CD8-positive, alpha-beta memory T cell (primary cell): ENCODE results near the gene YES1. TPM values are rescaled to one million over a fixed set of nuclear protein-coding genes. Genes with fewer than 3 reads are reported as not detected.
"Not testable (repeated sequence)": the region's sequence is repeated elsewhere in the genome, so short reads cannot be mapped to it uniquely, and the experiment has no call there.

ENCODE experiments used
- CTCF ChIA-PET: fragments of 350-600 bp; sonication (Branson Sonifier 250); formaldehyde crosslinking; loops from one replicate; lab custom pipeline; 2021; ENCODE audit warnings: antibody characterized with exemption; lab: Charles Lee
- POLR2A ChIA-PET: fragments of 350-600 bp; sonication (Branson Sonifier 250); formaldehyde crosslinking; loops from one replicate; lab custom pipeline; 2021; ENCODE audit warnings: antibody characterized with exemption; lab: Charles Lee
- DNase-seq, 5 donors: peaks; one replicate each; pipeline versions ENCODE4 v3.0.0 to v3.0.0-alpha.2; 2020 to 2022; ENCODE audit warnings: mixed read lengths in 1 of 5
- H3K27ac ChIP-seq: one replicate; pipeline ENCODE4 v1.7.0; 2013; ENCODE audit warnings: low read depth, mild to moderate bottlenecking, low read length, moderate library complexity
- H3K27me3 ChIP-seq: 2 replicates; pipeline ENCODE4 v1.7.0; 2013; ENCODE audit warnings: low read length, mild to moderate bottlenecking; ENCODE audit not compliant: insufficient read depth, poor library complexity, severe bottlenecking
- H3K36me3 ChIP-seq: 2 replicates; pipeline ENCODE4 v1.7.0; 2013; ENCODE audit warnings: mild to moderate bottlenecking, low read length, moderate library complexity; ENCODE audit not compliant: insufficient read depth
- H3K4me1 ChIP-seq: 2 replicates; pipeline ENCODE4 v1.7.0; 2013; ENCODE audit warnings: mild to moderate bottlenecking, low read length, moderate library complexity; ENCODE audit not compliant: insufficient read depth
- H3K4me3 ChIP-seq: 2 replicates; pipeline ENCODE4 v1.7.0; 2013; ENCODE audit warnings: mild to moderate bottlenecking, low read length
- H3K9me3 ChIP-seq: 2 replicates; pipeline ENCODE4 v1.7.0; 2013; ENCODE audit warnings: mild to moderate bottlenecking, low read length
- H3K27ac Mint-ChIP-seq, 8 donors: one replicate each; pipeline ENCODE4 v1.8.0; 2020 to 2021; ENCODE audit warnings: mixed read lengths in 8 of 8, mild to moderate bottlenecking in 6 of 8, inconsistent platforms in 3 of 8, moderate library complexity in 3 of 8
- H3K27me3 Mint-ChIP-seq, 2 donors: one replicate each; pipeline ENCODE4 v1.8.0; 2020 to 2021; ENCODE audit warnings: mixed read lengths in 2 of 2, mild to moderate bottlenecking in 1 of 2, moderate library complexity in 1 of 2
- H3K36me3 Mint-ChIP-seq, 3 donors: one replicate each; pipeline ENCODE4 v1.8.0; 2020 to 2021; ENCODE audit warnings: mixed read lengths in 3 of 3, inconsistent platforms in 1 of 3, mild to moderate bottlenecking in 1 of 3
- H3K4me1 Mint-ChIP-seq, 3 donors: one replicate each; pipeline ENCODE4 v1.8.0; 2020 to 2021; ENCODE audit warnings: mixed read lengths in 3 of 3, inconsistent platforms in 1 of 3, mild to moderate bottlenecking in 1 of 3
- H3K4me3 Mint-ChIP-seq, 7 donors: one replicate each; pipeline ENCODE4 v1.8.0; 2020 to 2021; ENCODE audit warnings: mixed read lengths in 7 of 7, mild to moderate bottlenecking in 6 of 7, moderate library complexity in 4 of 7, inconsistent platforms in 2 of 7
- H3K9me3 Mint-ChIP-seq, 5 donors: one replicate each; pipeline ENCODE4 v1.8.0; 2020 to 2022; ENCODE audit warnings: mixed read lengths in 5 of 5, mild to moderate bottlenecking in 3 of 5, moderate library complexity in 2 of 5, inconsistent platforms in 1 of 5
- polyA plus RNA-seq: library from polyadenylated mRNA; unstranded; fragments of 300-500 nt; fragmentation: Illumina TruSeq; gene quantifications from one replicate; pipeline ENCODE4 v1.2.3, GENCODE V29; 2021
- total RNA-seq, 2 experiments: library from RNA; stranded (reverse); gene quantifications; one replicate each; pipeline ENCODE4 v1.2.3, GENCODE V29; 2021

YES1 gene
- total and polyA plus RNA-seq, 3 experiments from 2014 or later, result 3.0 to 21.4 (median 19.0) TPM

DNA sequence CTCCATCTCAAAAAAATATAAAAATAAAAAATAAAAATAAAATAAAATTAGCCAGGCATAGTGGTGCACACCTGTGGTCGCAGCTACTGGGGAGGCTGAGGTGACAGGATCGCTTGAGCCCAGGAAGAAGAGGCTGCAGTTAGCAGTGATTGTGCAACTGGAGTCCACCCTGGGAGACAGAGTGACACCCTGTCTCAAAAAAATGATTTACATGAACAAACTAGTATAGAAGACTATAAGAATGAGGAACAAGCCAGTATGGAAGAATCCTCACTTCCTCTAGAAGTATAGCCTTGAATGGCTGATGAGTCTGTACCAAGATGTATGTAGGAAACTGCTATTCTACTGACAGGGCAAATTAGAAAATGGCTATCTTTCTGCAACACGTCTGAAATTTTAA lies 10.9 kb downstream of the YES1 start:
- POLR2A ChIA-PET, result no interaction called here
- no peak for DNase-seq
- Mint-ChIP-seq H3K36me3 (peaks cover 0 to 3% (median 0%) of the 10 kb centered on the region in 3 donors), H3K9me3 (no peaks in the 10 kb centered on the region), H3K27ac (no peak overlapping the region), H3K4me3 (no peak overlapping the region), H3K27me3 (no peaks in the 10 kb centered on the region), H3K4me1 (peaks cover 47 to 73% (median 64%) of the 10 kb centered on the region in 3 donors)
- CTCF ChIA-PET, result interaction anchor here (2.4 to 3.8 kb wide), 2 partner anchors 30 to 38 kb away, joined by 9 to 16 read pairs; no protein-coding TSS in a partner anchor
- Histone ChIP-seq H3K9me3 (no peaks in the 10 kb centered on the region), H3K27ac (no peak overlapping the region), H3K4me3 (no peak overlapping the region), H3K4me1 (peaks cover 35% of the 10 kb centered on the region), H3K27me3 (no peaks in the 10 kb centered on the region), H3K36me3 (no peaks in the 10 kb centered on the region)

DNA sequence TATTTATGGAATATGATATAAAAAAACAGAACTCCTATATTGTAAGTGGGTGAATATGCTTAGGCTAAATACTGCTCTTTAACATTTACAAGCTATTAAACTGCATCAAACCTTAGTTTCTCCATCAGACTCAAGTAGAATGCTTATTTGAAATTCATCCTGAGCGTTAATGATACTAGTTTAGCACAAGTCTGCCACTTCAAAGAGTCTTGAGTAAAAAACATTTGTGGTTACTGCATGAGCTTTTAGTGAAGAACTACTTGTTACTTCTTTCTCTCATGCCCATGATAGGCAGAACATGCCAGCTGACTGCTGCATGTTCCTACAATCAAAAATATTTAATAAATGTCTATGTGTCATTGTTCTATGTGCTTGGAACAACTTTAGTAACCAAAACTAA lies 12.1 kb downstream of the YES1 start:
- H3K27me3 ChIP-seq, result no peaks in the 10 kb centered on the region
- H3K4me3 ChIP-seq, result no peak overlapping the region
- peaks cover 39 to 69% (median 62%) of the 10 kb centered on the region in 3 donors for H3K4me1 Mint-ChIP-seq
- no peaks in the 10 kb centered on the region for H3K36me3 ChIP-seq
- no peak overlapping the region for H3K4me3 Mint-ChIP-seq
- no peak for DNase-seq
- H3K27me3 Mint-ChIP-seq, result no peaks in the 10 kb centered on the region
- ChIA-PET CTCF (interaction anchor here (0.8 to 3.8 kb wide), 3 partner anchors 17 to 39 kb away, joined by 3 to 16 read pairs (median 9); no protein-coding TSS in a partner anchor), POLR2A (no interaction called here)
- H3K9me3 ChIP-seq, result no peaks in the 10 kb centered on the region
- H3K4me1 ChIP-seq, result peaks cover 24% of the 10 kb centered on the region
- peak overlapping the region in 1 of 8 donors; percentile 54 for H3K27ac Mint-ChIP-seq
- H3K9me3 Mint-ChIP-seq, result no peaks in the 10 kb centered on the region
- no peak overlapping the region for H3K27ac ChIP-seq
- H3K36me3 Mint-ChIP-seq, result peaks cover 0 to 3% (median 0%) of the 10 kb centered on the region in 3 donors

DNA sequence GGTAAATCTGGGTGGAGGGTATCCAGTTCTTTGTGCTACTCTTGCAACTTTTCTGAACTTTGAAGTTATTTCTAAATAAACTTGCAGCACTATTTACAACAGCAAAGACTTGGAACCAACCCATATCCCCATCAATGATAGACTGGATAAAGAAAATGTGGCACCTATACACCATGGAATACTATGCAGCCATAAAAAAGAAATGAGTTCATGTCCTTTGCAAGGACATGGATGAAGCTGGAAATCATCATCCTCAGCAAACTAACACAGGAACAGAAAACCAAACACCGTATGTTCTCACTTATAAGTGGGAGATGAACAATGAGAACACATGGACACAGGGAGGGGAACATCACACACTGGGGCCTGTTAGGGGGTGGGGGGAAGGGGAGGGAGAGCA lies 16.7 kb downstream of the YES1 start:
- peak overlapping the region in 1 of 8 donors; percentile 64 for H3K27ac Mint-ChIP-seq
- POLR2A ChIA-PET, result not testable (repeated sequence)

GRCh38 chr18:789397-789796 lies 22.6 kb downstream of the YES1 start:
- Histone ChIP-seq H3K4me3 (no peak overlapping the region), H3K27ac (no peak overlapping the region), H3K36me3 (no peaks in the 10 kb centered on the region), H3K4me1 (peaks cover 8% of the 10 kb centered on the region), H3K9me3 (no peaks in the 10 kb centered on the region), H3K27me3 (no peaks in the 10 kb centered on the region)
- CTCF ChIA-PET, result no interaction called here
- no peak overlapping the region for H3K27ac Mint-ChIP-seq
- no peaks in the 10 kb centered on the region for H3K27me3 Mint-ChIP-seq
- H3K4me1 Mint-ChIP-seq, result peaks cover 29 to 51% (median 50%) of the 10 kb centered on the region in 3 donors
- no peaks in the 10 kb centered on the region for H3K9me3 Mint-ChIP-seq
- H3K36me3 Mint-ChIP-seq, result peaks cover 0 to 3% (median 0%) of the 10 kb centered on the region in 3 donors
- DNase-seq, result no peak
- H3K4me3 Mint-ChIP-seq, result no peak overlapping the region
- POLR2A ChIA-PET, result no interaction called here

More for the DNA sequence above, 16.7 kb downstream of the YES1 start:
- not testable (repeated sequence) for H3K9me3 ChIP-seq, H3K36me3 Mint-ChIP-seq, DNase-seq, H3K4me3 Mint-ChIP-seq, H3K36me3 ChIP-seq, H3K4me3 ChIP-seq, H3K9me3 Mint-ChIP-seq, H3K27ac ChIP-seq, H3K27me3 Mint-ChIP-seq, H3K27me3 ChIP-seq
- CTCF ChIA-PET, result interaction anchor here (1.2 kb wide), 1 partner anchor 37 kb away, joined by 3 read pairs; no protein-coding TSS in a partner anchor
- H3K4me1 Mint-ChIP-seq, result peaks cover 36 to 61% (median 60%) of the 10 kb centered on the region in 3 donors
- peaks cover 19% of the 10 kb centered on the region for H3K4me1 ChIP-seq

GRCh38 chr18:785242-785641 lies 26.8 kb downstream of the YES1 start:
- Histone ChIP-seq H3K36me3 (no peaks in the 10 kb centered on the region), H3K27ac (no peak overlapping the region), H3K4me1 (peaks cover 13% of the 10 kb centered on the region), H3K27me3 (no peaks in the 10 kb centered on the region), H3K4me3 (no peak overlapping the region), H3K9me3 (no peaks in the 10 kb centered on the region)
- Mint-ChIP-seq H3K27me3 (no peaks in the 10 kb centered on the region), H3K9me3 (no peaks in the 10 kb centered on the region), H3K4me1 (peaks cover 46 to 60% (median 50%) of the 10 kb centered on the region in 3 donors), H3K36me3 (no peaks in the 10 kb centered on the region), H3K4me3 (no peak overlapping the region), H3K27ac (no peak overlapping the region)
- ChIA-PET CTCF (interaction anchor here (0.6 kb wide), 1 partner anchor 45 kb away, joined by 3 read pairs; no protein-coding TSS in a partner anchor), POLR2A (no interaction called here)
- no peak for DNase-seq

DNA sequence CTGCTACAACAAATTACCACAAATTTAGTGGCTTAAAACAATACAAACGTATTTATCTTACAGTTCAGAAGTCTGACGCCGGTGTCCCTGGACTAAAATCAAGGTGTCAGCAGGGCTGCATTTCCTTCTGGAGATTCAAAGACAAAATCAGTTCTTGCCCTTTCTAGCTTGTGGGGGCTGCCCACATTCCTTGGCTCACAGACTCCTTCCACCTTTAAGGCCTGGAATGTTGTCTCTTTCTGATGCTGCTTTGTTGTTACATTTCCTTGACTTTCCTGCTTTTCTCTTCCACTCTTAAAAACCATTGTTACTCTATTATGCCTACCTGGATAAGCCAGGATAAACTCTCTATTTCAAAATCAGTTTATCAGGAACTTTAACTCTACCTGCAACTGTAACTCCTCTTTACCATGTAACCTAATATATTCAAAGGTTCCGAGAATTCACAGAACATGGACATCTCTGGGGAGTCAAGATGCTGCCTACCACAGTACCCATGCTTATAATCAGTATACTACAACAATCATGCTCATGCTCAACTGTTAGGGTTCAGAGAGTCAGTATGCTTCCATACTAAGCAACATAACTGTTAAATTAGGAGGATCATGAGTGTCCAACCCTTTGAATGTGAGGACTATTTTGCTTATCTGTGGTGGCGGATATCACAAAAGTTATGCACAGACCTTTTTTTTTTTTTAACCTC lies 27.4 kb downstream of the YES1 start:
- H3K27me3 ChIP-seq, result no peaks in the 10 kb centered on the region
- H3K36me3 Mint-ChIP-seq, result no peaks in the 10 kb centered on the region
- no peak overlapping the region for H3K27ac Mint-ChIP-seq
- H3K27me3 Mint-ChIP-seq, result no peaks in the 10 kb centered on the region
- no peak overlapping the region for H3K4me3 ChIP-seq
- H3K9me3 ChIP-seq, result no peaks in the 10 kb centered on the region
- no peaks in the 10 kb centered on the region for H3K36me3 ChIP-seq
- ChIA-PET CTCF (interaction anchor here (0.6 to 1.5 kb wide), 2 partner anchors 43 to 46 kb away, joined by 3 read pairs; no protein-coding TSS in a partner anchor), POLR2A (no interaction called here)
- H3K4me1 Mint-ChIP-seq, result peaks cover 50 to 65% (median 52%) of the 10 kb centered on the region in 3 donors
- H3K9me3 Mint-ChIP-seq, result no peaks in the 10 kb centered on the region
- H3K4me3 Mint-ChIP-seq, result no peak overlapping the region
- peaks cover 13% of the 10 kb centered on the region for H3K4me1 ChIP-seq
- H3K27ac ChIP-seq, result no peak overlapping the region
- no peak for DNase-seq

DNA sequence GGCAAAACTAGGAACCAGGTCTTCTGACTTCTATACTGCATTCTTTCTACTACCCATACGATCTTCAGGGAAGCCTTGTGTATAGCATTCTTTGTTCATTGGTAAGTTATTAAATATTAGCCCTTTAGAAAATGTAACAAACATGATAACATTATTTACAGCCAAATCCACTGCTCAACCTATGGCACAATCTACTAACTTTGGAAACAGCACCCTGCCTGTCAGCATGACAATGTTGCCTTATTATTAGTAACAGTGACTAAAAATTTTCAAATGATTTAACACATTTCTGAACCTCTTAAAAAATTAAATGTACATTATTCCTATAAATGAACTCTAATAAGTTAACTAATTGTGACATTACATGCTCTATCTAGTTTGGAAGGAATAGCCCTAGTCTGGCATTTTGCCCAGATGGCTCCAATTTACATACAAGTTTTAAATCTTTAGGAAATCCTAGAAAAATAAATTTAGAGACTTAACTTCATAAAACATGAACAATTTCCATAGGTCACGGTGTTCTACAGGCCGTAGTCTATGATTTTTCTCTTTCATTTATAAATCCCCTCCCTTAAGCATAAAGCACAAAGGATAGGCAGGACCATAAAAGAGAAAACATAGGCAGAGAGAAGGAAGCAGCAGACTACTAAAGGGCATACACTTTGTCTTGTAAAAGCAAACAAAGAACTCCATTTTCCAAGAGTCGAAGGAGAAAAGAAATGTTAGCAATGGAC lies 33.7 kb downstream of the YES1 start:
- no peak overlapping the region for H3K27ac ChIP-seq
- Mint-ChIP-seq H3K9me3 (no peaks in the 10 kb centered on the region), H3K27me3 (no peaks in the 10 kb centered on the region), H3K4me3 (no peak overlapping the region), H3K27ac (peak overlapping the region in 1 of 8 donors; percentile 9), H3K36me3 (peaks cover 4 to 8% (median 5%) of the 10 kb centered on the region in 3 donors), H3K4me1 (peaks cover 44 to 53% (median 44%) of the 10 kb centered on the region in 3 donors)
- peaks cover 5% of the 10 kb centered on the region for H3K4me1 ChIP-seq
- POLR2A ChIA-PET, result no interaction called here
- no peaks in the 10 kb centered on the region for H3K27me3 ChIP-seq
- CTCF ChIA-PET, result no interaction called here
- H3K4me3 ChIP-seq, result no peak overlapping the region
- no peaks in the 10 kb centered on the region for H3K9me3 ChIP-seq
- DNase-seq, result no peak
- H3K36me3 ChIP-seq, result no peaks in the 10 kb centered on the region

DNA sequence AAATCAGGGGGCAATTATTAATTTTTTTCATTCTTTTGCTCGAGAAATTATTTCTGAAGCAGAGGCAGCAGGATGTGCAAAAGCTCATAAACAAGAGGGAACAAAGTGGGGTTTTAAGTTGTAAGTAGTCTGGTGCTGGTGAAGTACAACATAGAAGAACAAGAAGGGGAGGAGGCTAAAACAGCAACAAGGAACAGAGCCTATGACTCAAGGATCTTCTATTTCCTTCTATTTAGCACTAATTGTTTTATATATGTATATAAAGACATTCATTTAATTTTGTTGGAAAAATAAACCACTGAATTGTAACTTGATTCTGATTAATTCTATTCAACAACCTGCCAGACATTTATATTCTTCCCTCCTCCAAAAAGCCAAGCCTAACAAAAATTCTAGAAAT lies 35.0 kb downstream of the YES1 start:
- H3K9me3 Mint-ChIP-seq, result no peaks in the 10 kb centered on the region
- H3K4me1 ChIP-seq, result peaks cover 5% of the 10 kb centered on the region
- H3K36me3 Mint-ChIP-seq, result peaks cover 4 to 8% (median 5%) of the 10 kb centered on the region in 3 donors
- H3K9me3 ChIP-seq, result no peaks in the 10 kb centered on the region
- no peak overlapping the region for H3K4me3 ChIP-seq
- no peaks in the 10 kb centered on the region for H3K27me3 ChIP-seq
- H3K4me3 Mint-ChIP-seq, result no peak overlapping the region
- peak overlapping the region in 3 of 8 donors; percentile 4 to 74 (median 18) for H3K27ac Mint-ChIP-seq
- H3K36me3 ChIP-seq, result no peaks in the 10 kb centered on the region
- no peak overlapping the region for H3K27ac ChIP-seq
- peaks cover 42 to 52% (median 46%) of the 10 kb centered on the region in 3 donors for H3K4me1 Mint-ChIP-seq
- DNase-seq, result no peak
- H3K27me3 Mint-ChIP-seq, result no peaks in the 10 kb centered on the region
- CTCF ChIA-PET, result no interaction called here
- POLR2A ChIA-PET, result no interaction called here
